HepG2 (cell line): ENCODE data around the gene CLEC18A. TPM values are rescaled to one million over a fixed set of nuclear protein-coding genes. Genes with fewer than 3 reads are reported as not detected.

Experiments
- ATAC-seq: fragments of 200-7000 bp; cut with Tn5 transposase; 3 replicates; pipeline ENCODE4 v1.9.1; 2020; ENCODE audit warnings: mild to moderate bottlenecking, moderate library complexity
- BruUV-seq: library from RNA; stranded (reverse); fragments of 400-500 nt; replicated peaks from 2 replicates; lab custom pipeline; 2021; lab: Mats Ljungman, UMichigan
- CTCF ChIA-PET: fragments of 300-600 bp; formaldehyde crosslinking; extraction: SDS; loops from one replicate; lab custom pipeline; 2021; ENCODE audit warnings: low total read pairs, inconsistent platforms, low intra/inter-chr PET ratio; lab: Yijun Ruan, JAX
- POLR2A ChIA-PET: fragments of 350-600 bp; sonication (Branson Sonifier 250); formaldehyde crosslinking; loops from one replicate; lab custom pipeline; 2020; ENCODE audit warnings: antibody characterized with exemption, inconsistent platforms; lab: Yijun Ruan, JAX
- DNase-seq: peaks from one replicate; pipeline ENCODE4 v3.0.0-alpha.2; 2015; ENCODE audit warnings: low spot score
- FAIRE-seq: peaks from 3 replicates; lab custom pipeline; 2011; peaks lifted over from hg19 to GRCh38; lab: Jason Lieb, UNC
- H2AFZ ChIP-seq: one replicate; pipeline ENCODE4 v1.6.1; 2011; ENCODE audit warnings: low read length, inconsistent platforms
- H3K27ac ChIP-seq: fragments of 300-600 bp; 3 replicates; pipeline ENCODE4 v1.8.0; 2011; ENCODE audit warnings: mixed run types, mild to moderate bottlenecking, mixed read lengths, low read length, inconsistent platforms; ENCODE audit not compliant: insufficient read depth; ENCODE audit errors: extremely low read length
- H3K27me3 ChIP-seq, 2 experiments: fragments of 200-600 bp in 1 of 2; 2 replicates in 1 of 2; 3 replicates in 1 of 2; pipeline versions ENCODE4 v1.6.0 to v1.8.0; 2011; ENCODE audit warnings: low read length in 2 of 2, mild to moderate bottlenecking in 2 of 2, moderate library complexity in 2 of 2, inconsistent platforms in 1 of 2; ENCODE audit not compliant: insufficient read depth in 2 of 2, control insufficient read depth in 1 of 2
- H3K36me3 ChIP-seq, 2 experiments: fragments of 200-600 bp in 1 of 2; replicated peaks in 1 of 2; 2 replicates in 1 of 2; 3 replicates in 1 of 2; pipeline versions ENCODE4 v1.5.1 to v1.8.0; 2011; ENCODE audit warnings: low read length in 2 of 2, inconsistent platforms in 1 of 2; ENCODE audit not compliant: insufficient read depth in 2 of 2, control insufficient read depth in 1 of 2
- H3K4me1 ChIP-seq: 2 replicates; pipeline ENCODE4 v1.5.1; 2012; ENCODE audit warnings: low read length, inconsistent platforms; ENCODE audit not compliant: insufficient read depth
- H3K4me2 ChIP-seq: 2 replicates; pipeline ENCODE4 v1.6.0; 2011; ENCODE audit warnings: low read depth, low read length, inconsistent platforms
- H3K4me3 ChIP-seq, 3 experiments: fragments of 200-600 bp in 1 of 3; sonication (generic), shearing (Covaris generic) in 1 of 3; replicated peaks in 1 of 3; 2 replicates each; pipeline ENCODE4 v1.5.1; 2011 to 2016; ENCODE audit warnings: low read length in 3 of 3, inconsistent platforms in 2 of 3, low read depth in 2 of 3, mild to moderate bottlenecking in 2 of 3, control low read depth in 1 of 3, mixed read lengths in 1 of 3; ENCODE audit not compliant: insufficient read depth in 1 of 3
- H3K79me2 ChIP-seq: one replicate; pipeline ENCODE4 v1.6.1; 2011; ENCODE audit warnings: low read length, inconsistent platforms; ENCODE audit not compliant: insufficient read depth
- H3K9ac ChIP-seq: 2 replicates; pipeline ENCODE4 v1.6.0; 2011; ENCODE audit warnings: mild to moderate bottlenecking, low read depth, low read length, inconsistent platforms; ENCODE audit not compliant: insufficient read depth
- H3K9me3 ChIP-seq: 2 replicates; pipeline ENCODE4 v1.5.1; 2012; ENCODE audit warnings: mild to moderate bottlenecking, low read length
- H4K20me1 ChIP-seq: 2 replicates; pipeline ENCODE4 v1.6.0; 2011; ENCODE audit warnings: inconsistent platforms, mild to moderate bottlenecking, low read length, moderate library complexity; ENCODE audit not compliant: insufficient read depth
- HMG20B ChIP-seq: conservative IDR thresholded peaks from 2 replicates; pipeline ENCODE4 v1.6.1; 2016; ENCODE audit warnings: missing genetic modification reagents, missing compliant biosample characterization
- KAT2B ChIP-seq: fragments of 150-350 bp; IDR thresholded peaks from 2 replicates; pipeline ENCODE4 v1.6.1; 2014; ENCODE audit warnings: low read depth, low read length, borderline replicate concordance
- MAF1 ChIP-seq: sonication (generic); formaldehyde crosslinking; IDR thresholded peaks from 2 replicates; pipeline ENCODE4 v1.5.0; 2020; ENCODE audit warnings: missing genetic modification reagents, borderline replicate concordance
- MBNL3 ChIP-seq: fragments of 250-450 bp; sonication (Bioruptor Pico); conservative IDR thresholded peaks from 2 replicates; pipeline ENCODE4 v1.8.0; 2022; ENCODE audit warnings: mild to moderate bottlenecking, inconsistent platforms
- NPAS2 ChIP-seq: sonication (generic); formaldehyde crosslinking; IDR thresholded peaks from 2 replicates; pipeline ENCODE4 v1.8.0; 2022; ENCODE audit warnings: mild to moderate bottlenecking, missing genetic modification reagents, borderline replicate concordance
- NRL ChIP-seq: sonication (generic); formaldehyde crosslinking; IDR thresholded peaks from 2 replicates; pipeline ENCODE4 v1.5.0; 2020; ENCODE audit warnings: missing genetic modification reagents, mild to moderate bottlenecking, moderate library complexity, borderline replicate concordance
- PAF1 ChIP-seq: IDR thresholded peaks from 2 replicates; pipeline ENCODE4 v1.6.1; 2016; ENCODE audit warnings: missing genetic modification reagents, missing compliant biosample characterization
- ZNF232 ChIP-seq: sonication (generic); formaldehyde crosslinking; IDR thresholded peaks from 2 replicates; pipeline ENCODE4 v1.4.0; 2020; ENCODE audit warnings: missing genetic modification reagents, borderline replicate concordance
- ZNF530 ChIP-seq: sonication (generic); formaldehyde crosslinking; IDR thresholded peaks from 2 replicates; pipeline ENCODE4 v1.5.0; 2020; ENCODE audit warnings: low read depth, mild to moderate bottlenecking, missing genetic modification reagents
- ZNF652 ChIP-seq: IDR thresholded peaks from 2 replicates; pipeline ENCODE4 v1.6.1; 2016; ENCODE audit warnings: low read depth, borderline replicate concordance
- ZNF775 ChIP-seq: sonication (generic); formaldehyde crosslinking; IDR thresholded peaks from 2 replicates; pipeline ENCODE4 v1.4.0; 2020; ENCODE audit warnings: missing genetic modification reagents, mild to moderate bottlenecking, moderate library complexity, borderline replicate concordance
- ZNF790 ChIP-seq: sonication (generic); formaldehyde crosslinking; IDR thresholded peaks from 2 replicates; pipeline ENCODE4 v1.8.0; 2022; ENCODE audit warnings: missing genetic modification reagents, mild to moderate bottlenecking, borderline replicate concordance
- WGBS: methylation state at CpG from one replicate; pipeline ENCODE4 v1.1.6; 2017; ENCODE audit warnings: low lambda C conversion rate; 5-methylcytosine and 5-hydroxymethylcytosine counted together
- in situ Hi-C: cut with HindIII; loops from 2 replicates; pipeline ENCODE4 v1.10.0; 2017; ENCODE audit warnings: low pct_unique_long_range_greater_than_20kb; ENCODE audit not compliant: extremely low pct_ligation_motif_present
- intact Hi-C: fragments of 100-400 bp; cut with micrococcal nuclease; formaldehyde crosslinking; loops from one replicate; pipeline ENCODE4 v1.10.0; 2022; ENCODE audit not compliant: unreplicated experiment
- polyA plus RNA-seq, 8 experiments: library from polyadenylated mRNA; depleted of rRNA in 3 of 8; stranded (reverse) in 7 of 8; unstranded in 1 of 8; fragments of >200 nt; fragmentation: Illumina TruSeq in 4 of 8; extraction: Trizol in 4 of 8; gene quantifications; 2 replicates each; pipeline versions ENCODE4 v1.2.1 to v1.2.3, GENCODE V29; 2011 to 2016; ENCODE audit warnings: low read depth in 4 of 8, missing spikeins in 1 of 8, mixed read lengths in 1 of 8; ENCODE audit not compliant: insufficient read depth in 1 of 8
- total RNA-seq, 5 experiments: library from RNA; depleted of rRNA; stranded (reverse); fragments of >200 nt; fragmentation: Illumina TruSeq; extraction: Trizol; gene quantifications; 2 replicates each; pipeline ENCODE4 v1.2.3, GENCODE V29; 2016; ENCODE audit warnings: low read depth in 1 of 5
- TF ChIP-seq, protein P1 (sequence below): sonication (generic); formaldehyde crosslinking; IDR thresholded peaks from 2 replicates; pipeline ENCODE4 v1.5.0; 2020; ENCODE audit warnings: missing genetic modification reagents
- TF ChIP-seq, protein P2 (sequence below): sonication (generic); formaldehyde crosslinking; IDR thresholded peaks from 2 replicates; pipeline ENCODE4 v1.4.0; 2020; ENCODE audit warnings: missing genetic modification reagents, mild to moderate bottlenecking, borderline replicate concordance
- TF ChIP-seq, protein P3 (sequence below): sonication (generic); formaldehyde crosslinking; IDR thresholded peaks from 2 replicates; pipeline ENCODE4 v1.8.0; 2022; ENCODE audit warnings: mild to moderate bottlenecking, missing genetic modification reagents; ENCODE audit not compliant: insufficient replicate concordance

CLEC18A gene
- total and polyA plus RNA-seq, 2 of the 13 experiments (the other 11 are each of a cell fraction or from before 2014, with no cell fraction given): 0.22 to 0.42 TPM

DNA sequence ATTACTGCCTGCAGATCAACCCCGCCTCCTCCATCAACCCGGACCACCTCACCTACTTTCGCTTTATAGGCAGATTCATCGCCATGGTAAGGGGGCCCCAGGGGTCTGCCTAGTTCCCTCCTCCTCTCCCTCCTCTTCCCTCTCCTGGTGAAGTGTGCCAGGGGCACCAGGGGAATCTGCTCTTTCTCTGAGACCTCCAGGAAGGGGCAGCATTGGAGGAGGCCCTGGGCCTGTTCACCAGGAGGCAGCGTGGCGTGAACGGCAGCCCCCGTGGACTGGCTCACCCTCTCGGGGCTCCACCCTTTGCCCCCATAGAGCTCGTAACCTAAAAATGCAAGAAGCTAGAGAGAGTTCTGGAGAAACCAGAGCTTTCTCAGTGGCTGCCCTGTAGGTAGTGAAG, 17.1 kb upstream of the CLEC18A start (continued):
- no peak for TF ChIP-seq ZNF790
- no peak for TF ChIP-seq KAT2B
- no peak for TF ChIP-seq PAF1
- TF ChIP-seq ZNF652: no peak
- no peak for TF ChIP-seq ZNF232
- TF ChIP-seq, protein P1, sequence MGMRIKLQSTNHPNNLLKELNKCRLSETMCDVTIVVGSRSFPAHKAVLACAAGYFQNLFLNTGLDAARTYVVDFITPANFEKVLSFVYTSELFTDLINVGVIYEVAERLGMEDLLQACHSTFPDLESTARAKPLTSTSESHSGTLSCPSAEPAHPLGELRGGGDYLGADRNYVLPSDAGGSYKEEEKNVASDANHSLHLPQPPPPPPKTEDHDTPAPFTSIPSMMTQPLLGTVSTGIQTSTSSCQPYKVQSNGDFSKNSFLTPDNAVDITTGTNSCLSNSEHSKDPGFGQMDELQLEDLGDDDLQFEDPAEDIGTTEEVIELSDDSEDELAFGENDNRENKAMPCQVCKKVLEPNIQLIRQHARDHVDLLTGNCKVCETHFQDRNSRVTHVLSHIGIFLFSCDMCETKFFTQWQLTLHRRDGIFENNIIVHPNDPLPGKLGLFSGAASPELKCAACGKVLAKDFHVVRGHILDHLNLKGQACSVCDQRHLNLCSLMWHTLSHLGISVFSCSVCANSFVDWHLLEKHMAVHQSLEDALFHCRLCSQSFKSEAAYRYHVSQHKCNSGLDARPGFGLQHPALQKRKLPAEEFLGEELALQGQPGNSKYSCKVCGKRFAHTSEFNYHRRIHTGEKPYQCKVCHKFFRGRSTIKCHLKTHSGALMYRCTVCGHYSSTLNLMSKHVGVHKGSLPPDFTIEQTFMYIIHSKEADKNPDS: no peak
- no peak for TF ChIP-seq NPAS2 (CRISPR knock-in tag)

DNA sequence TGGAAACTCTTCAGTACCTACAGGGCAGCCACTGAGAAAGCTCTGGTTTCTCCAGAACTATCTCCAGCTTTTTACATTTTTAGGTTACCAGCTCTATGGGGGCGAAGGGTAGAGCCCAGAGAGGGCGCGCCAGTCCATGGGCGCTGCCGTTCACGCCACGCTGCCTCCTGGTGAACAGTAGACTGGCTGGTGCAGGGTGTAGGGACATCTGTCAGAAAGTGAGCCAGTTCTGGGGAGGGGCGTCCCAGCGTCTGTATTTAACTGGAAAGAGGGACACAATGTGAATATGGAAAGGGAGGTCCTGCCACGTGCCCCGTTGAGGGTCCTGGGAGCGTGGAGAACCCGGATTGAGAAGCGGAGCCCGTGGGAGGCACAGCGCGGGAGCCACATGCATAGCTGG, 16.4 kb upstream of the CLEC18A start:
- H3K4me1 ChIP-seq: peaks cover 5% of the 10 kb centered on the region; the same call in 1 of the 2 replicates
- H3K9me3 ChIP-seq: no peaks in the 10 kb centered on the region
- intact Hi-C loops: loop anchor here (5.0 kb wide), 1 partner anchor 72 kb away; no protein-coding TSS in a partner anchor
- no peak overlapping the region for H2AFZ ChIP-seq
- no peaks in the 10 kb centered on the region for H3K79me2 ChIP-seq
- WGBS: 97% methylated on average over 17 of the region's 17 CpGs
- ATAC-seq (no peak), DNase-seq (no peak), FAIRE-seq (no peak)
- ChIA-PET POLR2A (no interaction called here), CTCF (no interaction called here)
- H3K27ac ChIP-seq: no peak overlapping the region
- no peak overlapping the region for H3K9ac ChIP-seq
- H3K4me2 ChIP-seq: no peak overlapping the region
- no TSS peak for BruUV-seq
- H3K4me3 ChIP-seq: no peak overlapping the region
- H3K27me3 ChIP-seq: no peaks in the 10 kb centered on the region
- no peak for TF ChIP-seq MAF1 (CRISPR knock-in tag)
- no peak for TF ChIP-seq ZNF775 (CRISPR knock-in tag)
- TF ChIP-seq, protein P2, sequence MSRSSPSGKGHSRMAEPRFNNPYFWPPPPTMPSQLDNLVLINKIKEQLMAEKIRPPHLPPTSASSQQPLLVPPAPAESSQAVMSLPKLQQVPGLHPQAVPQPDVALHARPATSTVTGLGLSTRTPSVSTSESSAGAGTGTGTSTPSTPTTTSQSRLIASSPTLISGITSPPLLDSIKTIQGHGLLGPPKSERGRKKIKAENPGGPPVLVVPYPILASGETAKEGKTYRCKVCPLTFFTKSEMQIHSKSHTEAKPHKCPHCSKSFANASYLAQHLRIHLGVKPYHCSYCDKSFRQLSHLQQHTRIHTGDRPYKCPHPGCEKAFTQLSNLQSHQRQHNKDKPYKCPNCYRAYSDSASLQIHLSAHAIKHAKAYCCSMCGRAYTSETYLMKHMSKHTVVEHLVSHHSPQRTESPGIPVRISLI (CRISPR knock-in tag): no peak
- TF ChIP-seq, protein P3, sequence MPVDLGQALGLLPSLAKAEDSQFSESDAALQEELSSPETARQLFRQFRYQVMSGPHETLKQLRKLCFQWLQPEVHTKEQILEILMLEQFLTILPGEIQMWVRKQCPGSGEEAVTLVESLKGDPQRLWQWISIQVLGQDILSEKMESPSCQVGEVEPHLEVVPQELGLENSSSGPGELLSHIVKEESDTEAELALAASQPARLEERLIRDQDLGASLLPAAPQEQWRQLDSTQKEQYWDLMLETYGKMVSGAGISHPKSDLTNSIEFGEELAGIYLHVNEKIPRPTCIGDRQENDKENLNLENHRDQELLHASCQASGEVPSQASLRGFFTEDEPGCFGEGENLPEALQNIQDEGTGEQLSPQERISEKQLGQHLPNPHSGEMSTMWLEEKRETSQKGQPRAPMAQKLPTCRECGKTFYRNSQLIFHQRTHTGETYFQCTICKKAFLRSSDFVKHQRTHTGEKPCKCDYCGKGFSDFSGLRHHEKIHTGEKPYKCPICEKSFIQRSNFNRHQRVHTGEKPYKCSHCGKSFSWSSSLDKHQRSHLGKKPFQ (CRISPR knock-in tag): no peak
- TF ChIP-seq MBNL3 (CRISPR knock-in tag): no peak
- TF ChIP-seq ZNF530: no peak
- no peak for TF ChIP-seq HMG20B (CRISPR knock-in tag)
- no peak for TF ChIP-seq NRL
- no peaks in the 10 kb centered on the region for H4K20me1 ChIP-seq
- in situ Hi-C loops: no loop called here
- peaks cover 57 to 85% of the 10 kb centered on the region in 2 experiments for H3K36me3 ChIP-seq
